Mucosa of descending colon (tissue), 3 donors: ENCODE data around the gene LIMCH1. TPM values are rescaled to one million over a fixed set of nuclear protein-coding genes. Genes with fewer than 3 reads are reported as not detected.

Experiments used
- ATAC-seq: fragments of 200-7000 bp; cut with Tn5 transposase; one replicate; pipeline ENCODE4 v1.9.1; 2020; ENCODE audit warnings: mild to moderate bottlenecking, moderate library complexity
- DNase-seq, 3 donors: peaks; one replicate each; pipeline ENCODE4 v3.0.0-alpha.2; 2020
- H3K36me3 ChIP-seq: fragments of 200-600 bp; one replicate; pipeline ENCODE4 v1.8.0; 2021; ENCODE audit warnings: low read depth, mild to moderate bottlenecking
- H3K4me1 ChIP-seq: fragments of 200-600 bp; one replicate; pipeline ENCODE4 v1.8.0; 2021; ENCODE audit warnings: low read depth, mild to moderate bottlenecking
- H3K4me3 ChIP-seq: fragments of 200-600 bp; one replicate; pipeline ENCODE4 v1.8.0; 2021; ENCODE audit warnings: mild to moderate bottlenecking
- H3K9me3 ChIP-seq: fragments of 200-600 bp; one replicate; pipeline ENCODE4 v1.8.0; 2021; ENCODE audit warnings: mild to moderate bottlenecking
- CTCF ChIP-seq: fragments of 200-600 bp; IDR thresholded peaks from one replicate; pipeline ENCODE4 v1.8.0; 2022; ENCODE audit warnings: antibody characterized with exemption, mild to moderate bottlenecking
- intact Hi-C, 2 donors: fragments of 100-400 bp; cut with DNase I in 1 of 2; cut with micrococcal nuclease in 1 of 2; formaldehyde crosslinking; loops; one replicate each; pipeline versions ENCODE4 v1.11.0 to v1.11.1; 2022; cut with DNase I, micrococcal nuclease
- total RNA-seq, 3 donors: library from RNA; stranded (reverse); fragmentation: NEBNext Ultra II Directional in 2 of 3; extraction: Animal tissue kit (Norgen Biotek cat#: 25700) in 2 of 3; gene quantifications; one replicate each; pipeline versions ENCODE4 v1.2.1 to v1.2.4, GENCODE V29; 2021 to 2023
- donor health status: DM: no; HTN: no; CAD: no; lungs with moderate emphysema.
- donor health status: DM: no; HTN: no; CAD: no.
- donor health status: DM: no; HTN: yes; CAD: no.

Gene LIMCH1
- total RNA-seq, 3 donors from 2014 or later = 9.2 to 15.7 (median 9.6) TPM

GRCh38 chr4:41631523-41631922, 93.6 kb downstream of the LIMCH1 start:
- intact Hi-C loops = no loop called here
- H3K36me3 ChIP-seq = no peaks in the 10 kb centered on the region
- TF ChIP-seq CTCF = no peak
- no peaks in the 10 kb centered on the region for H3K9me3 ChIP-seq
- no peaks in the 10 kb centered on the region for H3K4me1 ChIP-seq
- H3K4me3 ChIP-seq = no peak overlapping the region
- no peak for DNase-seq
- no peak for ATAC-seq

- Histone ChIP-seq H3K9me3 (no peaks in the 10 kb centered on the region), H3K4me1 (no peaks in the 10 kb centered on the region), H3K36me3 (no peaks in the 10 kb centered on the region), H3K4me3 (no peak overlapping the region)
- no peak for TF ChIP-seq CTCF
- no peak for DNase-seq
- no peak for ATAC-seq
- intact Hi-C loops = no loop called here
These were observed 94.6 kb downstream of the LIMCH1 start for GRCh38 chr4:41632481-41633073.

GRCh38 chr4:41633321-41633720, 95.4 kb downstream of the LIMCH1 start:
- Histone ChIP-seq H3K36me3 (no peaks in the 10 kb centered on the region), H3K4me3 (no peak overlapping the region), H3K9me3 (no peaks in the 10 kb centered on the region), H3K4me1 (no peaks in the 10 kb centered on the region)
- ATAC-seq (no peak), DNase-seq (no peak)
- TF ChIP-seq CTCF = no peak
- intact Hi-C loops = no loop called here

- Histone ChIP-seq H3K4me3 (no peak overlapping the region), H3K36me3 (no peaks in the 10 kb centered on the region), H3K4me1 (no peaks in the 10 kb centered on the region), H3K9me3 (no peaks in the 10 kb centered on the region)
- ATAC-seq (no peak), DNase-seq (no peak)
- no peak for TF ChIP-seq CTCF
- intact Hi-C loops = no loop called here
These were observed 97.5 kb downstream of the LIMCH1 start for GRCh38 chr4:41635441-41635840.

GRCh38 chr4:41638203-41638602, 100.2 kb downstream of the LIMCH1 start:
- TF ChIP-seq CTCF = no peak
- Histone ChIP-seq H3K36me3 (no peaks in the 10 kb centered on the region), H3K9me3 (no peaks in the 10 kb centered on the region), H3K4me3 (no peak overlapping the region), H3K4me1 (no peaks in the 10 kb centered on the region)
- ATAC-seq (no peak), DNase-seq (no peak)
- intact Hi-C loops = no loop called here

DNA sequence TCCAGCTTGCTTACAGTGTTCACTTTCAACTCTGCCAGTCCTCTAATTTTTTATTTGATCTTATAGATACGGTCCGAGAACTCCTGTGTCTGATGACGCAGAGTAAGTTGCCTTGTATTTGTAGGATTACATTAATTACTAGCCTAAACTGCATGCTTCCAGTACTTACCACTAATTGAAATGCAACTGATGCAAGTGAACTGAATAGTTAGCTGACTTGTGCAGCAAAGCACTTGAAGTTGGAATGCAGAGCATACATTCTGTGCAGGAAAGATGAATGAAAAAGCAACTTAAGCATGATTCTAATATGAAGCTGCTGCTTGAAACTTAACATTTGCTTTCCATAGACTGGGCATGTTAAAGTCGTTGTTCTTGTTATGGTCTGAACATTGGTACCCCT, 100.9 kb downstream of the LIMCH1 start:
- DNase-seq = no peak
- TF ChIP-seq CTCF = no peak

More for the DNA sequence above, 100.9 kb downstream of the LIMCH1 start:
- ATAC-seq = no peak
- Histone ChIP-seq H3K9me3 (no peaks in the 10 kb centered on the region), H3K4me3 (no peak overlapping the region), H3K4me1 (no peaks in the 10 kb centered on the region), H3K36me3 (no peaks in the 10 kb centered on the region)
- intact Hi-C loops = no loop called here
